GM23338 (cell line): Measurements from ENCODE around the gene PLEKHG4B.

Experiments used
- EZH2phosphoT487 ChIP-seq: fragments of 200-600 bp; sonication (generic); IDR thresholded peaks from one replicate; pipeline ENCODE4 v1.8.1; 2018; ENCODE audit warnings: antibody characterized with exemption; ENCODE audit not compliant: unreplicated experiment
- STAT1 ChIP-seq: IDR thresholded peaks from one replicate; pipeline ENCODE4 v1.6.1; 2016; ENCODE audit warnings: antibody characterized with exemption; ENCODE audit not compliant: unreplicated experiment
- TF ChIP-seq, protein P1 (sequence below), 2 experiments: fragments of 200-600 bp in 1 of 2; sonication (generic) in 1 of 2; conservative IDR thresholded peaks; 2 replicates each; pipeline versions ENCODE4 v1.5.1 to v1.6.1; 2016 to 2017; ENCODE audit warnings: antibody characterized with exemption in 2 of 2, low read depth in 2 of 2, mild to moderate bottlenecking in 2 of 2, moderate library complexity in 1 of 2

DNA sequence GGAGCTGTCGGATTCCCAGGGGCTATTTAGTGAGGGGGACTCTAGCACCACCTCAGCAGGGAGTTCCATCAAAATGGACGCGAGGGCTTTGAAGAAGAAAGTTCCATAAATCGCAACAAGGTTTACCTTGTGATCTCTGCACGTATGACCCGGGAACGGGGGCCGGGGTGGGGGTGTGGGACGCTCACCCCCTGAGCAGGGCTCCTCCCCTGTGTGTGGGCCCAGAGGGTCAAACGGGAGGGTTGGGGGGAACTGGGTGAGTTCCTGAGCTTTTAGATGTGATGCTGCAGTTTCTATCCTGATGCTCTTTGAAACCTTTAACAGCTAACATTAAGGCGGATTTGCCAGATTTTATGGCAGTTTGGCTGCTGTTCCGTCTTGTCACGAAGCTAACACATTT is 80.5 kb downstream of the PLEKHG4B start:
- TF ChIP-seq STAT1 (no peak), EZH2phosphoT487 (no peak)
- TF ChIP-seq, protein P1, sequence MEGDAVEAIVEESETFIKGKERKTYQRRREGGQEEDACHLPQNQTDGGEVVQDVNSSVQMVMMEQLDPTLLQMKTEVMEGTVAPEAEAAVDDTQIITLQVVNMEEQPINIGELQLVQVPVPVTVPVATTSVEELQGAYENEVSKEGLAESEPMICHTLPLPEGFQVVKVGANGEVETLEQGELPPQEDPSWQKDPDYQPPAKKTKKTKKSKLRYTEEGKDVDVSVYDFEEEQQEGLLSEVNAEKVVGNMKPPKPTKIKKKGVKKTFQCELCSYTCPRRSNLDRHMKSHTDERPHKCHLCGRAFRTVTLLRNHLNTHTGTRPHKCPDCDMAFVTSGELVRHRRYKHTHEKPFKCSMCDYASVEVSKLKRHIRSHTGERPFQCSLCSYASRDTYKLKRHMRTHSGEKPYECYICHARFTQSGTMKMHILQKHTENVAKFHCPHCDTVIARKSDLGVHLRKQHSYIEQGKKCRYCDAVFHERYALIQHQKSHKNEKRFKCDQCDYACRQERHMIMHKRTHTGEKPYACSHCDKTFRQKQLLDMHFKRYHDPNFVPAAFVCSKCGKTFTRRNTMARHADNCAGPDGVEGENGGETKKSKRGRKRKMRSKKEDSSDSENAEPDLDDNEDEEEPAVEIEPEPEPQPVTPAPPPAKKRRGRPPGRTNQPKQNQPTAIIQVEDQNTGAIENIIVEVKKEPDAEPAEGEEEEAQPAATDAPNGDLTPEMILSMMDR (conservative IDR thresholded peaks at IDR 0.05; ENCODE audit: low read depth in 2 of 2) = no peak
